AG10803 (cell line): ENCODE results near the gene BASP1.
A peak's percentile ranks its signal among the peaks of the same experiment; 100 is the strongest.

Source experiments
- DNase-seq: peaks from one replicate; pipeline ENCODE4 v3.0.0; 2010; ENCODE audit warnings: low read depth
- H3K4me3 ChIP-seq: 2 replicates; pipeline ENCODE4 v1.5.1; 2011; ENCODE audit warnings: mild to moderate bottlenecking, low read length, control low read depth
- CTCF ChIP-seq: conservative IDR thresholded peaks from 2 replicates; pipeline ENCODE4 v1.5.1; 2011; ENCODE audit warnings: mild to moderate bottlenecking, low read length, control low read depth, inconsistent platforms

Gene BASP1

GRCh38 chr5:17235731-17236330, 18.4 kb downstream of the BASP1 start:
- peak; percentile 60 for DNase-seq
- H3K4me3 ChIP-seq: no peak overlapping the region
- no peak for TF ChIP-seq CTCF

GRCh38 chr5:17238521-17239041, 21.1 kb downstream of the BASP1 start:
- H3K4me3 ChIP-seq: no peak overlapping the region
- no peak for TF ChIP-seq CTCF
- peak; percentile 72 for DNase-seq

- no peak overlapping the region for H3K4me3 ChIP-seq
- TF ChIP-seq CTCF: no peak
- no peak for DNase-seq
Observed at GRCh38 chr5:17239953-17240352, 22.5 kb downstream of the BASP1 start.

GRCh38 chr5:17240487-17240886, 23.1 kb downstream of the BASP1 start:
- TF ChIP-seq CTCF: no peak
- H3K4me3 ChIP-seq: no peak overlapping the region
- no peak for DNase-seq

- TF ChIP-seq CTCF: no peak
- no peak overlapping the region for H3K4me3 ChIP-seq
- DNase-seq: no peak
Observed at GRCh38 chr5:17241635-17242034, 24.2 kb downstream of the BASP1 start.

- DNase-seq: no peak
- no peak for TF ChIP-seq CTCF
- H3K4me3 ChIP-seq: no peak overlapping the region
Observed at GRCh38 chr5:17243287-17244063, 26.0 kb downstream of the BASP1 start.
